CD4-positive, alpha-beta T cell (primary cell): ENCODE data around the gene ARIH1. TPM values are rescaled to one million over a fixed set of nuclear protein-coding genes. Genes with fewer than 3 reads are reported as not detected.
A peak's percentile ranks its signal among the peaks of the same experiment; 100 is the strongest.

Experiments
- ATAC-seq: fragments of 200-7000 bp; cut with Tn5 transposase; one replicate; pipeline ENCODE4 v1.10.0; 2022; ENCODE audit warnings: mild to moderate bottlenecking; ENCODE audit not compliant: poor library complexity
- CTCF ChIA-PET: fragments of 350-600 bp; sonication (Branson Sonifier 250); formaldehyde crosslinking; loops from one replicate; lab custom pipeline; 2021; ENCODE audit warnings: antibody characterized with exemption, inconsistent platforms; lab: Charles Lee
- POLR2A ChIA-PET: fragments of 350-600 bp; sonication (Branson Sonifier 250); formaldehyde crosslinking; loops from one replicate; lab custom pipeline; 2021; ENCODE audit warnings: antibody characterized with exemption, inconsistent platforms; lab: Charles Lee
- DNase-seq, 14 experiments: peaks; one replicate each; pipeline ENCODE4 v3.0.0-alpha.2; 2013 to 2020; ENCODE audit warnings: mixed read lengths in 2 of 14
- H3K27ac ChIP-seq, 2 donors: one replicate each; pipeline versions ENCODE4 v1.5.1 to v1.7.0; 2013; ENCODE audit warnings: low read length in 2 of 2, low read depth in 1 of 2, mild to moderate bottlenecking in 1 of 2
- H3K27me3 ChIP-seq, 2 experiments: 1 replicate in 1 of 2; 2 replicates in 1 of 2; pipeline versions ENCODE4 v1.6.1 to v1.7.0; 2013; ENCODE audit warnings: low read length in 2 of 2, control low read depth in 1 of 2, mild to moderate bottlenecking in 1 of 2, moderate library complexity in 1 of 2; ENCODE audit not compliant: insufficient read depth in 2 of 2, control insufficient read depth in 1 of 2
- H3K36me3 ChIP-seq: one replicate; pipeline ENCODE4 v1.6.1; 2013; ENCODE audit warnings: low read length, control low read depth; ENCODE audit not compliant: insufficient read depth
- H3K4me1 ChIP-seq: one replicate; pipeline ENCODE4 v1.6.1; 2013; ENCODE audit warnings: low read length, control low read depth; ENCODE audit not compliant: insufficient read depth
- H3K4me3 ChIP-seq: one replicate; pipeline ENCODE4 v1.5.1; 2013; ENCODE audit warnings: mild to moderate bottlenecking, low read length, moderate library complexity
- H3K9me3 ChIP-seq, 2 experiments: 1 replicate in 1 of 2; 2 replicates in 1 of 2; pipeline versions ENCODE4 v1.6.1 to v1.7.0; 2013; ENCODE audit warnings: low read length in 2 of 2, mild to moderate bottlenecking in 2 of 2, control low read depth in 1 of 2, moderate library complexity in 1 of 2; ENCODE audit not compliant: control insufficient read depth in 1 of 2, insufficient read depth in 1 of 2
- H3K27ac Mint-ChIP-seq: one replicate; pipeline ENCODE4 v1.8.0; 2020; ENCODE audit warnings: mixed read lengths
- H3K27me3 Mint-ChIP-seq: one replicate; pipeline ENCODE4 v1.8.0; 2021; ENCODE audit warnings: mixed read lengths
- H3K36me3 Mint-ChIP-seq: one replicate; pipeline ENCODE4 v1.8.0; 2021; ENCODE audit warnings: low read depth, mixed read lengths
- H3K4me1 Mint-ChIP-seq: one replicate; pipeline ENCODE4 v1.8.0; 2021; ENCODE audit warnings: low read depth, mixed read lengths
- H3K4me3 Mint-ChIP-seq: one replicate; pipeline ENCODE4 v1.8.0; 2020; ENCODE audit warnings: mild to moderate bottlenecking, mixed read lengths
- H3K9me3 Mint-ChIP-seq: one replicate; pipeline ENCODE4 v1.8.0; 2020; ENCODE audit warnings: mixed read lengths
- intact Hi-C, 2 experiments: fragments of 100-400 bp; cut with DNase I in 1 of 2; cut with micrococcal nuclease in 1 of 2; formaldehyde crosslinking; loops; one replicate each; pipeline versions ENCODE4 v1.15.1 to v1.9.0; 2023 to 2025; cut with DNase I, micrococcal nuclease
- total RNA-seq, 174 experiments: library from RNA in 2 of 174; stranded (reverse) in 2 of 174; gene quantifications; one replicate each; pipeline ENCODE4 v1.2.3 and lab custom pipeline; 2021 to 2026
- TF ChIP-seq, protein P1 (sequence below): fragments of 200-600 bp; IDR thresholded peaks from one replicate; pipeline ENCODE4 v1.8.0; 2022; ENCODE audit warnings: antibody characterized with exemption, mild to moderate bottlenecking

The ARIH1 gene
- total RNA-seq, 2 experiments from 2014 or later = 281 to 283 TPM

DNA sequence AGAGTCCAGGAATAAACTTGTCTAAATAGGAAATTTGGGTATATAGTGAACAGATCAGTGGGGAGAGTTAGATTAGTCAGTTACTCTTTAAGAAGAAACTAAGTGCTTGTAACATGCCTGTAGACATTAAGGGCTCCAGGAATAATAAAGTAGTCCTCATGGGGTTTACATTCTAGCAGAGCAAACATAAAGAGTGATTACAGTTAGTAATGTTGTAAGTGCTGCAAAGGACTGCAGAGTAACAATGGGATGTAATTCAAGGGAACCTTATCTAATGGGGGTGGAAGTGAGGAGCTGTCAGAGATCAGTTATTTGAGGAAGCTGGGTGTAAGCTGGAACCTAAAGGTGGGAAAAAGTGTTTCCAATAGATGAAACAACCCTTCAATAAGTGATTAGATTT is 67.5 kb downstream of the ARIH1 start:
- H3K4me1 Mint-ChIP-seq = peaks cover 64% of the 10 kb centered on the region
- CTCF ChIA-PET = no interaction called here

DNA sequence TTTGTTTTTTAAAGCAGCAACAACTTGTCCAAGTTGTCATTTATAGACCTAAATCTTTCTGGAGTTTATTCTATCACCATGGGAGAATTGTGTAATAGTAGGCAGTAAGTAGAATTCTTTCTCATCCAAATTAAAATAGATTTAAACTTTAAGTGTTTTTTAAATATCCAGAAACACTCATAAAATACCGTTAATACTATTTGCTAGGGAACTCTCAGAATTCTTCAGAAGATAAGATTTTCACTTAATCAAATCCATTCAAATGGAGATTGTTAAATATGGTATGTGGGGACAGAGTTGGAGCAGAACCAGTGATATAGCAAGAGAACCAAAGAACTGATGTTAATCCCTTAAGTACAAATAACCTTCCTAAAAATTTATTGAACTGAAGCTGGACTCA is 71.0 kb downstream of the ARIH1 start:
- Mint-ChIP-seq H3K9me3 (no peaks in the 10 kb centered on the region), H3K4me1 (peaks cover 50% of the 10 kb centered on the region), H3K4me3 (no peak overlapping the region), H3K27ac (peak overlapping the region; percentile 36), H3K27me3 (no peaks in the 10 kb centered on the region), H3K36me3 (peaks cover 71% of the 10 kb centered on the region)
- H3K4me3 ChIP-seq = no peak overlapping the region
- POLR2A ChIA-PET = no interaction called here
- H3K36me3 ChIP-seq = peaks cover 30% of the 10 kb centered on the region
- intact Hi-C loops = no loop called here
- CTCF ChIA-PET = interaction anchor here (1.4 kb wide), 1 partner anchor 84 kb away, joined by 3 read pairs; no protein-coding TSS in a partner anchor
- H3K27ac ChIP-seq = no peak overlapping the region
- DNase-seq (no peak), ATAC-seq (no peak)
- no peaks in the 10 kb centered on the region for H3K27me3 ChIP-seq
- H3K4me1 ChIP-seq = no peaks in the 10 kb centered on the region
- TF ChIP-seq, protein P1, sequence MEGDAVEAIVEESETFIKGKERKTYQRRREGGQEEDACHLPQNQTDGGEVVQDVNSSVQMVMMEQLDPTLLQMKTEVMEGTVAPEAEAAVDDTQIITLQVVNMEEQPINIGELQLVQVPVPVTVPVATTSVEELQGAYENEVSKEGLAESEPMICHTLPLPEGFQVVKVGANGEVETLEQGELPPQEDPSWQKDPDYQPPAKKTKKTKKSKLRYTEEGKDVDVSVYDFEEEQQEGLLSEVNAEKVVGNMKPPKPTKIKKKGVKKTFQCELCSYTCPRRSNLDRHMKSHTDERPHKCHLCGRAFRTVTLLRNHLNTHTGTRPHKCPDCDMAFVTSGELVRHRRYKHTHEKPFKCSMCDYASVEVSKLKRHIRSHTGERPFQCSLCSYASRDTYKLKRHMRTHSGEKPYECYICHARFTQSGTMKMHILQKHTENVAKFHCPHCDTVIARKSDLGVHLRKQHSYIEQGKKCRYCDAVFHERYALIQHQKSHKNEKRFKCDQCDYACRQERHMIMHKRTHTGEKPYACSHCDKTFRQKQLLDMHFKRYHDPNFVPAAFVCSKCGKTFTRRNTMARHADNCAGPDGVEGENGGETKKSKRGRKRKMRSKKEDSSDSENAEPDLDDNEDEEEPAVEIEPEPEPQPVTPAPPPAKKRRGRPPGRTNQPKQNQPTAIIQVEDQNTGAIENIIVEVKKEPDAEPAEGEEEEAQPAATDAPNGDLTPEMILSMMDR = no peak
- H3K9me3 ChIP-seq = peaks cover 0 to 6% of the 10 kb centered on the region in 2 experiments

More for the DNA sequence above, 67.5 kb downstream of the ARIH1 start:
- no peak overlapping the region for H3K4me3 ChIP-seq
- H3K36me3 Mint-ChIP-seq = peaks cover 69% of the 10 kb centered on the region
- no peaks in the 10 kb centered on the region for H3K27me3 Mint-ChIP-seq
- peaks cover 0 to 6% of the 10 kb centered on the region in 2 experiments for H3K9me3 ChIP-seq
- H3K36me3 ChIP-seq = peaks cover 23% of the 10 kb centered on the region
- no peak overlapping the region for H3K4me3 Mint-ChIP-seq
- ATAC-seq (no peak), DNase-seq (no peak)
- H3K27me3 ChIP-seq = no peaks in the 10 kb centered on the region
- no peaks in the 10 kb centered on the region for H3K4me1 ChIP-seq
- intact Hi-C loops = no loop called here
- no peak overlapping the region for H3K27ac Mint-ChIP-seq
- peaks cover 7% of the 10 kb centered on the region for H3K9me3 Mint-ChIP-seq
- TF ChIP-seq, protein P1 = no peak
- no peak overlapping the region for H3K27ac ChIP-seq
- POLR2A ChIA-PET = no interaction called here

DNA sequence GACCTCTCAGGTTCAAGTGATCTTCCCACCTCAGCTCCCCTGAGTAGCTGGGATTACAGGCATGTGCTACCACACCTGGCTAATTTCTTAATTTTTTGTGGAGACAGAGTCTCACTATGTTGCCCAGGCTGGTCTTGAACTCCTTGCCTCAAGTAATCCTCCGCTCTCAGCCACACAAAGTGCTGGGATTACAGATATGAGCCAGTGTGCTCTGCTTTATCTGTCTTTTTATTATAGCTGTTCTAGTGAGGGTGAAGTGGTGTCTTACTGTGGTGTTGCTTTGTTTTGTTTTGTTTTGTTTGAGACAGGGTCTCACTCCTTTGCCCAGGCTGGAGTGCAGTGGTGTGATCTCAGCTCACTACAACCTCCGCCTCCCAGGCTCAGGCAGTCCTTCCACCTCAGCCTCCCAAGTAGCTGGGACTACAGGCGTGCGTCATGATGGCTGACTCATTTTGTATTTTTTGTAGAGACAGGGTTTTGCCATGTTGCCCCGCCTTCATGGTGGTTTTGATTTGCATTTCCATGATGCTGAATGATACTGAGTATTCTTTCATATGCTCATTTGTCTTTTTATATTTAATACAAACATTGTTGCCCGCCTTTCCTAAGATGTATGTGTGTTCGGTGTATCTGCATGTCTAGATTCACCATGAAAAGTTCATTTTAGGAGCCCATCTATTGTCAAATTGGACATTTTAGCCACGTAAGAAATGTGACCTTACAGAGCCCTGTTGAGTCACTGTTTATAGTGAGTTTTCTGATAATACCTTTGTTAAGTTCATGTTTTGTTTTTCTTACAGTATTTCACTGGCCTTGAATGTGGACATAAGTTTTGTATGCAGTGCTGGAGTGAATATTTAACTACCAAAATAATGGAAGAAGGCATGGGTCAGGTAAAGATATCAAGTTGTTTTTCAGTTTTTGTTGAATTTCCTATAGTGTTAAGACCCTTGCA is 80.6 kb downstream of the ARIH1 start:
- Histone ChIP-seq H3K4me3 (no peak overlapping the region), H3K27me3 (no peaks in the 10 kb centered on the region), H3K4me1 (no peaks in the 10 kb centered on the region), H3K9me3 (no peaks in the 10 kb centered on the region), H3K36me3 (peaks cover 32% of the 10 kb centered on the region), H3K27ac (no peak overlapping the region)
- TF ChIP-seq, protein P1 = no peak
- Mint-ChIP-seq H3K27me3 (no peaks in the 10 kb centered on the region), H3K9me3 (no peaks in the 10 kb centered on the region), H3K27ac (peak overlapping the region; percentile 25), H3K36me3 (peaks cover 82% of the 10 kb centered on the region), H3K4me3 (no peak overlapping the region), H3K4me1 (peaks cover 54% of the 10 kb centered on the region)
- DNase-seq (peak in 6 of 14 experiments; percentile 2 to 46 (median 29)), ATAC-seq (peak; percentile 61)
- intact Hi-C loops = no loop called here
- ChIA-PET POLR2A (no interaction called here), CTCF (no interaction called here)
